ENCODE data around the gene LMOD3. TPM values are rescaled to one million over a fixed set of nuclear protein-coding genes. Genes with fewer than 3 reads are reported as not detected.

Gene LMOD3
- total and polyA plus RNA-seq, 9 of the 15 experiments (the other 6 are each of a cell fraction or from before 2014, with no cell fraction given): 0.03 TPM; not detected in 8

- peak; percentile 57 for TF ChIP-seq SMC3 (conservative IDR thresholded peaks at IDR 0.05; ENCODE audit: insufficient read depth, low read depth, low read length)
- peak; percentile 67 to 82 (median 71) for TF ChIP-seq CTCF (IDR thresholded peaks at IDR 0.05 in 2 of 3, conservative IDR thresholded peaks at IDR 0.05 in 1 of 3; ENCODE audit: insufficient read depth in 2 of 3, low read depth in 1 of 3, low read length in 3 of 3)
- TF ChIP-seq KAT8 (IDR thresholded peaks at IDR 0.05; ENCODE audit: low read depth): no peak
- TF ChIP-seq FOXK1 (CRISPR knock-in tag; IDR thresholded peaks at IDR 0.05; ENCODE audit: borderline replicate concordance): no peak
- no peak for TF ChIP-seq RFX1 (IDR thresholded peaks at IDR 0.05)
Measured at GRCh38 chr3:69161587-69162307, 39.4 kb upstream of the LMOD3 start (continued).

- Histone ChIP-seq H3K27ac (ENCODE audit: extremely low read depth, low read depth, low read length) (no peak overlapping the region), H3K36me3 (ENCODE audit: control insufficient read depth, insufficient read depth, low read length) (no peaks in the 10 kb centered on the region), H2AFZ (ENCODE audit: low read depth, low read length) (no peak overlapping the region), H3K4me2 (ENCODE audit: insufficient read depth, low read length) (no peak overlapping the region), H3K9ac (ENCODE audit: insufficient read depth in 1 of 2, low read depth in 2 of 2, low read length in 2 of 2) (no peak overlapping the region), H3K4me3 (no peak overlapping the region), H3K79me2 (ENCODE audit: control insufficient read depth, insufficient read depth, low read length) (no peaks in the 10 kb centered on the region), H3K4me1 (replicated peaks in 1 of 2; ENCODE audit: control insufficient read depth in 2 of 2, insufficient read depth in 2 of 2, low read length in 2 of 2) (no peaks in the 10 kb centered on the region), H4K20me1 (replicated peaks; ENCODE audit: control insufficient read depth, insufficient read depth, low read length) (no peaks in the 10 kb centered on the region), H3K27me3 (ENCODE audit: control insufficient read depth in 2 of 2, insufficient read depth in 2 of 2, low read length in 2 of 2) (no peaks in the 10 kb centered on the region), H3K9me3 (replicated peaks; ENCODE audit: control insufficient read depth, insufficient read depth, low read depth, low read length) (no peaks in the 10 kb centered on the region), H3K9me1 (ENCODE audit: control insufficient read depth, insufficient read depth, low read length) (no peaks in the 10 kb centered on the region)
- intact Hi-C loops (cut with micrococcal nuclease) (loop anchor here (5.0 kb wide), 1 partner anchor 267 kb away; no protein-coding TSS in a partner anchor), in situ Hi-C loops (cut with MboI) (loop anchor here (10.0 to 25.0 kb wide), 3 partner anchors 264 to 777 kb away; no protein-coding TSS in a partner anchor)
- no peak for DNase-seq (ENCODE audit: extremely low read depth in 1 of 4, low spot score in 3 of 4)
- POLR2A ChIA-PET: no interaction called here
- FAIRE-seq: no peak
- ATAC-seq: no peak
- CTCF ChIA-PET (ENCODE audit: low intra/inter-chr PET ratio): interaction anchor here (1.7 kb wide), 1 partner anchor 146 kb away, joined by 16 read pairs; no protein-coding TSS in a partner anchor
- BruUV-seq (replicated peaks): no TSS peak
- 5% methylated on average over 4 of the region's 4 CpGs for WGBS (ENCODE audit: insufficient coverage, low coverage, missing lambda C conversion rate)
- no peak for TF ChIP-seq ATF2 (CRISPR knock-in tag; IDR thresholded peaks at IDR 0.05)
- no peak for TF ChIP-seq EP400 (IDR thresholded peaks at IDR 0.05)
- peak; percentile 82 for TF ChIP-seq TFE3 (CRISPR knock-in tag; IDR thresholded peaks at IDR 0.05)
- TF ChIP-seq YY1 (IDR thresholded peaks at IDR 0.05; ENCODE audit: borderline replicate concordance in 1 of 3, control insufficient read depth in 1 of 3, extremely low read depth in 1 of 3, insufficient read depth in 3 of 3, insufficient read length in 1 of 3, insufficient replicate concordance in 2 of 3, low read depth in 1 of 3, low read length in 2 of 3): no peak
- TF ChIP-seq FOXP4 (CRISPR knock-in tag; IDR thresholded peaks at IDR 0.05; ENCODE audit: borderline replicate concordance): no peak
- TF ChIP-seq MTF1 (CRISPR knock-in tag; IDR thresholded peaks at IDR 0.05; ENCODE audit: borderline replicate concordance): no peak
Measured at GRCh38 chr3:69160525-69160924, 38.1 kb upstream of the LMOD3 start.

Measured in K562 (cell line).